IMR-90 (cell line): ENCODE measurements around the gene ADD2. TPM values are rescaled to one million over a fixed set of nuclear protein-coding genes. Genes with fewer than 3 reads are reported as not detected.

Experiments used
- ATAC-seq: fragments of 200-7000 bp; cut with Tn5 transposase; 2 replicates; pipeline ENCODE4 v1.9.1; 2020; ENCODE audit warnings: low read depth, mild to moderate bottlenecking, moderate library complexity
- BruUV-seq: library from RNA; stranded (reverse); fragments of 400-500 nt; replicated peaks from 2 replicates; lab custom pipeline; 2021; lab: Mats Ljungman, UMichigan
- CTCF ChIA-PET: fragments of 300-600 bp; formaldehyde crosslinking; extraction: SDS; loops from one replicate; lab custom pipeline; 2021; ENCODE audit warnings: antibody characterized with exemption; lab: Yijun Ruan, JAX
- POLR2A ChIA-PET: fragments of 300-600 bp; sonication (Branson Sonifier 250); formaldehyde crosslinking; loops from one replicate; lab custom pipeline; 2022; ENCODE audit warnings: antibody characterized with exemption; ENCODE audit not compliant: unreplicated experiment; lab: Charles Lee
- DNase-seq: peaks from one replicate; pipeline ENCODE4 v3.0.0; 2013
- H2AFZ ChIP-seq: replicated peaks from 2 replicates; pipeline ENCODE3; 2013; ENCODE audit warnings: low read length, mild to moderate bottlenecking; ENCODE audit not compliant: poor library complexity
- H2AK5ac ChIP-seq: 2 replicates; pipeline ENCODE4 v1.6.1; 2013; ENCODE audit warnings: low read depth, low read length, inconsistent platforms
- H2AK9ac ChIP-seq: replicated peaks from 2 replicates; pipeline ENCODE3; 2013; ENCODE audit warnings: mild to moderate bottlenecking, low read depth, low read length, moderate library complexity; ENCODE audit not compliant: poor library complexity
- H2BK120ac ChIP-seq: 2 replicates; pipeline ENCODE4 v1.6.1; 2013; ENCODE audit warnings: low read depth, low read length, inconsistent platforms
- H2BK15ac ChIP-seq: 3 replicates; pipeline ENCODE4 v1.6.1; 2013; ENCODE audit warnings: low read depth, low read length, inconsistent platforms
- H2BK20ac ChIP-seq: 2 replicates; pipeline ENCODE4 v1.6.1; 2013; ENCODE audit warnings: low read depth, mild to moderate bottlenecking, inconsistent platforms, low read length, moderate library complexity
- H2BK5ac ChIP-seq: 2 replicates; pipeline ENCODE4 v1.6.1; 2013; ENCODE audit warnings: mild to moderate bottlenecking, low read depth, low read length, inconsistent platforms; ENCODE audit not compliant: poor library complexity, severe bottlenecking
- H3K14ac ChIP-seq: replicated peaks from 2 replicates; pipeline ENCODE4 v1.6.1; 2013; ENCODE audit warnings: low read depth, low read length, inconsistent platforms
- H3K18ac ChIP-seq: 2 replicates; pipeline ENCODE4 v1.6.1; 2013; ENCODE audit warnings: low read depth, low read length, control low read depth
- H3K23ac ChIP-seq: 2 replicates; pipeline ENCODE4 v1.6.1; 2013; ENCODE audit warnings: low read depth, low read length, inconsistent platforms
- H3K27ac ChIP-seq: 2 replicates; pipeline ENCODE4 v1.5.1; 2013; ENCODE audit warnings: mild to moderate bottlenecking, control low read depth, low read length; ENCODE audit not compliant: insufficient read depth
- H3K27me3 ChIP-seq: 2 replicates; pipeline ENCODE4 v1.6.1; 2013; ENCODE audit warnings: low read length; ENCODE audit not compliant: control insufficient read depth, insufficient read depth
- H3K36me3 ChIP-seq: 2 replicates; pipeline ENCODE4 v1.6.1; 2013; ENCODE audit warnings: low read length, mixed read lengths; ENCODE audit not compliant: control insufficient read depth, insufficient read depth
- H3K4ac ChIP-seq: 2 replicates; pipeline ENCODE4 v1.6.1; 2013; ENCODE audit warnings: low read depth, low read length, inconsistent platforms
- H3K4me1 ChIP-seq: 2 replicates; pipeline ENCODE4 v1.6.1; 2013; ENCODE audit warnings: low read length, mixed read lengths; ENCODE audit not compliant: control insufficient read depth, insufficient read depth
- H3K4me2 ChIP-seq: 2 replicates; pipeline ENCODE4 v1.6.1; 2013; ENCODE audit warnings: low read depth, mild to moderate bottlenecking, control low read depth, low read length, moderate library complexity
- H3K4me3 ChIP-seq: 2 replicates; pipeline ENCODE4 v1.5.1; 2013; ENCODE audit warnings: low read depth, mild to moderate bottlenecking, control low read depth, low read length, moderate library complexity; ENCODE audit not compliant: insufficient read depth
- H3K56ac ChIP-seq: 2 replicates; pipeline ENCODE4 v1.6.1; 2013; ENCODE audit warnings: low read length, inconsistent platforms; ENCODE audit not compliant: insufficient read depth; ENCODE audit errors: extremely low read depth
- H3K79me1 ChIP-seq, 2 experiments: 2 replicates each; pipeline ENCODE4 v1.6.1; 2013; ENCODE audit warnings: low read length in 2 of 2, inconsistent platforms in 1 of 2, low read depth in 1 of 2
- H3K9ac ChIP-seq: 2 replicates; pipeline ENCODE4 v1.6.1; 2013; ENCODE audit warnings: low read depth, low read length, control low read depth
- H3K9me1 ChIP-seq: 2 replicates; pipeline ENCODE4 v1.6.1; 2013; ENCODE audit warnings: low read length, inconsistent platforms; ENCODE audit not compliant: insufficient read depth
- H3K9me3 ChIP-seq: 2 replicates; pipeline ENCODE4 v1.6.1; 2013; ENCODE audit warnings: low read length; ENCODE audit not compliant: control insufficient read depth, insufficient read depth
- H4K20me1 ChIP-seq: 2 replicates; pipeline ENCODE4 v1.6.1; 2013; ENCODE audit warnings: low read length, inconsistent platforms; ENCODE audit not compliant: insufficient read depth
- H4K5ac ChIP-seq: 2 replicates; pipeline ENCODE4 v1.6.1; 2013; ENCODE audit warnings: mild to moderate bottlenecking, low read depth, low read length, control low read depth
- H4K8ac ChIP-seq, 2 experiments: 2 replicates each; pipeline ENCODE4 v1.6.1; 2013; ENCODE audit warnings: low read depth in 2 of 2, low read length in 2 of 2, control low read depth in 1 of 2, inconsistent platforms in 1 of 2
- H4K91ac ChIP-seq: 2 replicates; pipeline ENCODE4 v1.6.1; 2013; ENCODE audit warnings: low read depth, low read length, inconsistent platforms; ENCODE audit not compliant: insufficient read depth
- MAFK ChIP-seq: IDR thresholded peaks from 2 replicates; pipeline ENCODE4 v1.6.1; 2012; ENCODE audit warnings: low read depth, low read length, improper control_type of control experiment
- RAD21 ChIP-seq: IDR thresholded peaks from 2 replicates; pipeline ENCODE4 v1.6.1; 2012; ENCODE audit warnings: low read length, improper control_type of control experiment
- WGBS, 2 experiments: methylation state at CpG; one replicate each; pipeline versions ENCODE4 v1.1.5 to v1.1.7; 2013; ENCODE audit warnings: missing lambda C conversion rate in 2 of 2; ENCODE audit not compliant: insufficient read length in 1 of 2; ENCODE audit errors: extremely low coverage in 2 of 2; 5-methylcytosine and 5-hydroxymethylcytosine counted together
- dilution Hi-C: fragments of 300-500 bp; cut with HindIII; formaldehyde crosslinking; loops from one replicate; pipeline ENCODE4 v1.14.3; 2018; ENCODE audit warnings: low sequenced_read_pairs; ENCODE audit not compliant: unreplicated experiment
- in situ Hi-C: fragments of 300-500 bp; cut with MboI; formaldehyde crosslinking; loops from 3 replicates; pipeline ENCODE4 v1.14.3; 2019; ENCODE audit warnings: low sequenced_read_pairs, inconsistent platforms, mixed read lengths
- intact Hi-C: fragments of 100-400 bp; cut with micrococcal nuclease; formaldehyde crosslinking; loops from 2 replicates; pipeline ENCODE4 v1.10.0; 2022
- polyA plus RNA-seq, 3 experiments: library from polyadenylated mRNA; depleted of rRNA; stranded (reverse); fragments of >200 nt; gene quantifications; 2 replicates each; pipeline ENCODE4 v1.2.3, GENCODE V29; 2012; ENCODE audit warnings: low replicate concordance in 1 of 3
- total RNA-seq: library from RNA; depleted of rRNA; stranded (reverse); fragments of >200 nt; gene quantifications from 2 replicates; pipeline ENCODE4 v1.2.3, GENCODE V29; 2012

ADD2 gene
- total and polyA plus RNA-seq, 2 of the 4 experiments (the other 2 are of a cell fraction), result not detected

DNA sequence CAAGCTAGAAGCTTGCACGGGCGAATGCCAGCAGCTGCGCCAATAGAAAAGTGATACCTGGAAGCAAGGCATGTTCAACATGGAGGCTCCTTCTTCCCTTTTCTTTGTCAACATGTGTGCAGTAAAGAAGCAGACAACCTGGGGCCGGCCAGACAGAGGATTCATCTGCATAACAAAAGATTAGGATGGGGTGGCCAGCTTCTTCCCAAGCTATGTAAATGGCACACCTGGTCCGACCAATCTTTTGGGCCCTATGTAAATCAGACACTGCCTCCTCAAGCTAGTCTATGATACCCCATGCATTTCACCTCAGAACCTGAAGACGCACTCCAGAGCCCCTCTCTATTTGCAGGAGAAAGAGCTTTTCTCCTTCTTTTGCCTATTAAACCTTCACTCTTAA lies 148.0 kb downstream of the ADD2 start:
- no peak overlapping the region for H3K27ac ChIP-seq
- no peak overlapping the region for H3K18ac ChIP-seq
- DNase-seq, result no peak
- no peak for TF ChIP-seq MAFK
- TF ChIP-seq RAD21, result no peak
- H3K9me1 ChIP-seq, result no peaks in the 10 kb centered on the region
- dilution Hi-C loops (no loop called here), in situ Hi-C loops (no loop called here), intact Hi-C loops (no loop called here)
- no peak overlapping the region for H4K5ac ChIP-seq
- no peak overlapping the region for H2BK5ac ChIP-seq
- H2AK9ac ChIP-seq, result no peak overlapping the region
- H4K91ac ChIP-seq, result no peak overlapping the region
- H2BK20ac ChIP-seq, result no peak overlapping the region
- H4K8ac ChIP-seq, result no peak overlapping the region
- WGBS, 2 experiments, result 61% methylated on average over 2 of the region's 6 CpGs; no CpG with 5 or more reads in 1 of the 2 experiments
- H2AFZ ChIP-seq, result no peak overlapping the region
- no peak overlapping the region for H3K14ac ChIP-seq
- ATAC-seq, result no peak
- no peak overlapping the region for H3K56ac ChIP-seq
- H3K9ac ChIP-seq, result no peak overlapping the region
- no peaks in the 10 kb centered on the region for H3K9me3 ChIP-seq
- H4K20me1 ChIP-seq, result no peaks in the 10 kb centered on the region
- H3K79me1 ChIP-seq, result no peaks in the 10 kb centered on the region
- no peak overlapping the region for H3K4me2 ChIP-seq
- BruUV-seq, result no TSS peak
- H3K27me3 ChIP-seq, result peaks cover 14% of the 10 kb centered on the region
- H3K36me3 ChIP-seq, result no peaks in the 10 kb centered on the region
- H3K4me3 ChIP-seq, result no peak overlapping the region
- no peaks in the 10 kb centered on the region for H3K4me1 ChIP-seq
- no peak overlapping the region for H3K4ac ChIP-seq
- no peak overlapping the region for H2BK15ac ChIP-seq
- POLR2A ChIA-PET, result no interaction called here
- H2AK5ac ChIP-seq, result no peak overlapping the region
- CTCF ChIA-PET, result interaction anchor here (1.3 to 3.6 kb wide), 2 partner anchors 27 to 317 kb away, joined by 3 to 36 read pairs; partner anchors contain the start of gene FAM136A
- H2BK120ac ChIP-seq, result no peak overlapping the region
- no peak overlapping the region for H3K23ac ChIP-seq
